ENCODE measurements around the gene RPL18. TPM values are rescaled to one million over a fixed set of nuclear protein-coding genes. Genes with fewer than 3 reads are reported as not detected.

The RPL18 gene
- total RNA-seq, 2 donors from 2014 or later: 2,402 to 3,112 TPM

DNA sequence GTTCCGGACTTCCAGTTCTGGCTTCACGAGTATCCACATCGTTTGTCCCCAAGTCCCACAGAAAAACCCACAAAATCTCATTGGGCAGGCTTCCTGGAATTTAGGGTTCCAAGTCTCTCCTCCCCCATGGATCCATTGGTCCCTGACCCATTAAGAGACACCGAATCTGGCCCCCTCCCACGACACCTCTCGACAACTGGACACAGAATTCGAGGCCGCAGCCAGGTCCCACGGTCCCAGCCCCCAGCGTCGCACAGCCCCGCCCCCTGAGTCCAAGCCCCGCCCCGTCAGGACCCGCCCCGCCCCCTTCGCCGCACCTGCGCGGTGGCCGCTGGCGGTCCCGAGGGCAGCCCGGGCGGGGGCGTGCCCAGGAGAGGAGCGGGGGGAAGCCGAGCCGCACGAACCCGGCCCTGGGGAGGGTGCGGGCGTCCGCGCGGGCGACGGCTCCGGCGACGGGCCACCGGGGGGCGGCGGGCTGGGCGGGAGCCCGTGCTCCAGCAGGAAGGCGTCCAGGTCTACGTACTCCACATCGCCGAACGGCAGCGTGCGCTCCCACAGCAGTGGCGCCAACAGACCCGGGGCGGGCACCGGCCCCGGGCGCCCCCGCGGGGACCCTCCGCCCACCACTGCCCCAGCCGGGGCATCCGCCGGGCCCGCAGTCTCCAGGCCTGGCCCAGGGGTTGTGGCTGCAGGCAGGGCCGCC is 16.4 kb upstream of the RPL18 start:
- TF ChIP-seq CTCF (IDR thresholded peaks at IDR 0.05) (no peak), POLR2A (IDR thresholded peaks at IDR 0.05) (peak in 2 of 3 donors; percentile 23 to 26)
- Histone ChIP-seq H3K27ac (peak overlapping the region; percentile 95 to 98 (median 96)), H3K36me3 (replicated peaks in 1 of 2; ENCODE audit: insufficient read depth in 1 of 2, low read depth in 2 of 2) (no peaks in the 10 kb centered on the region), H3K27me3 (no peaks in the 10 kb centered on the region), H3K4me3 (peak overlapping the region; percentile 38 to 62), H3K4me1 (peaks cover 44% of the 10 kb centered on the region), H3K9me3 (no peaks in the 10 kb centered on the region)
- WGBS, 2 donors: 0 to 1% methylated on average over 8 to 50 of the region's 67 CpGs
- ATAC-seq (peak; percentile 34), DNase-seq (peak; percentile 66 to 75 (median 72))
- intact Hi-C loops (cut with DNase I): no loop called here

GRCh38 chr19:48634424-48635262 is 15.7 kb upstream of the RPL18 start:
- intact Hi-C loops (cut with DNase I): no loop called here
- Histone ChIP-seq H3K4me1 (peaks cover 43% of the 10 kb centered on the region), H3K4me3 (no peak overlapping the region), H3K27ac (peak overlapping the region; percentile 95 to 98 (median 96)), H3K27me3 (no peaks in the 10 kb centered on the region), H3K36me3 (replicated peaks in 1 of 2; ENCODE audit: insufficient read depth in 1 of 2, low read depth in 2 of 2) (no peaks in the 10 kb centered on the region), H3K9me3 (no peaks in the 10 kb centered on the region)
- TF ChIP-seq CTCF (IDR thresholded peaks at IDR 0.05) (no peak), POLR2A (IDR thresholded peaks at IDR 0.05) (peak; percentile 55 to 90 (median 86))
- 4 to 5% methylated on average over 11 to 36 of the region's 37 CpGs for WGBS, 2 donors
- DNase-seq (peak; percentile 98), ATAC-seq (peak; percentile 48)

GRCh38 chr19:48634036-48634342 is 15.0 kb upstream of the RPL18 start:
- no peak for ATAC-seq
- 9 to 23% methylated on average over 7 of the region's 7 CpGs for WGBS, 2 donors
- peak overlapping the region; percentile 95 to 98 (median 96) for H3K27ac ChIP-seq
- H3K36me3 ChIP-seq (replicated peaks in 1 of 2; ENCODE audit: insufficient read depth in 1 of 2, low read depth in 2 of 2): no peaks in the 10 kb centered on the region
- no peaks in the 10 kb centered on the region for H3K9me3 ChIP-seq
- H3K4me1 ChIP-seq: peaks cover 41% of the 10 kb centered on the region
- TF ChIP-seq CTCF (IDR thresholded peaks at IDR 0.05) (no peak), POLR2A (IDR thresholded peaks at IDR 0.05) (no peak)
- intact Hi-C loops (cut with DNase I): no loop called here
- no peaks in the 10 kb centered on the region for H3K27me3 ChIP-seq
- H3K4me3 ChIP-seq: no peak overlapping the region
- DNase-seq: no peak

GRCh38 chr19:48633148-48634035 is 14.4 kb upstream of the RPL18 start:
- H3K27ac ChIP-seq: peak overlapping the region in 3 of 4 donors; percentile 95 to 98 (median 96)
- DNase-seq (no peak), ATAC-seq (no peak)

More at GRCh38 chr19:48633148-48634035, 14.4 kb upstream of the RPL18 start:
- no peaks in the 10 kb centered on the region for H3K9me3 ChIP-seq
- H3K4me3 ChIP-seq: no peak overlapping the region
- peaks cover 35% of the 10 kb centered on the region for H3K4me1 ChIP-seq
- H3K36me3 ChIP-seq (replicated peaks in 1 of 2; ENCODE audit: insufficient read depth in 1 of 2, low read depth in 2 of 2): no peaks in the 10 kb centered on the region
- no peaks in the 10 kb centered on the region for H3K27me3 ChIP-seq
- no peak for TF ChIP-seq POLR2A (IDR thresholded peaks at IDR 0.05)
- no peak for TF ChIP-seq CTCF (IDR thresholded peaks at IDR 0.05)
- 38 to 56% methylated on average over 12 to 22 of the region's 22 CpGs for WGBS, 2 donors
- intact Hi-C loops (cut with DNase I): no loop called here

Measured in body of pancreas (tissue), 4 donors.